ENCODE results near the gene PPP1R3D. TPM values are rescaled to one million over a fixed set of nuclear protein-coding genes. Genes with fewer than 3 reads are reported as not detected.

The PPP1R3D gene
- total RNA-seq, 1 experiment from 2014 or later = 3.1 TPM

DNA sequence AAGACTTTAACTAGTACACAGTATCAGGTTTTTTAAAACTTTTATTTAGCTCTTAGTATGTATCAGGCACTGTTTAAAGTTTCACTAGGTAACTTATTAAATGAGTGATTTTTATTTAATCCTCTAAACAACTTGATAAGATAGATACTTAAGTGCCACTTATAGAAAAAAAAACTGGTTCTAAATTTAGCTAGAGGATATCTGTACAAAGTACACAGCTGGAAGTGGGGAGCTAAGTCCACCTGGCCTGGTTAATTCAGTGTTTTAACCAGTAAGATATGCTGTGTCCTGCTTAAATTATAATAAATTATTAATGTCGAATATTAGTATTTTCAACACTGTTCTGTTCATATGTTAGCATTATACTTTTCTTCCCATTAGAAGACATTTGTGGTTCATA is 44.2 kb downstream of the PPP1R3D start:
- no peak overlapping the region for H4K5ac ChIP-seq (ENCODE audit: insufficient read length, low read depth, low read length)
- no peak for DNase-seq
- H3K79me2 ChIP-seq (ENCODE audit: insufficient read depth, low read length) = no peaks in the 10 kb centered on the region
- no CpG with 5 or more reads among the region's 1 CpG for WGBS (ENCODE audit: extremely low coverage, insufficient read length, low lambda C conversion rate)
- H2BK12ac ChIP-seq (ENCODE audit: insufficient read length, low read depth, low read length) = no peak overlapping the region
- no peak overlapping the region for H3K27ac ChIP-seq (ENCODE audit: insufficient read length, low read depth, low read length)
- no peaks in the 10 kb centered on the region for H3K4me1 ChIP-seq (ENCODE audit: insufficient read depth, low read length)
- H2BK15ac ChIP-seq (ENCODE audit: low read depth, low read length) = no peak overlapping the region
- no peak overlapping the region for H2AK5ac ChIP-seq (ENCODE audit: insufficient read length, low read length)
- no peak overlapping the region for H3T11ph ChIP-seq (ENCODE audit: low read length)
- H3K9me3 ChIP-seq (ENCODE audit: control insufficient read depth, low read depth, low read length) = no peaks in the 10 kb centered on the region
- TF ChIP-seq CTCF (conservative IDR thresholded peaks at IDR 0.05) = no peak
- H3K27me3 Mint-ChIP-seq (ENCODE audit: low read depth) = peaks cover 22% of the 10 kb centered on the region
- peaks cover 0 to 3% of the 10 kb centered on the region in 2 experiments; a peak in 1 of 5 replicates for H3K9me3 Mint-ChIP-seq
- H4K20me1 ChIP-seq (ENCODE audit: control insufficient read depth, insufficient read depth, insufficient read length) = no peaks in the 10 kb centered on the region
- H3K23me2 ChIP-seq (ENCODE audit: insufficient read length, low read depth, low read length, poor library complexity, severe bottlenecking) = no peaks in the 10 kb centered on the region
- H3K27ac Mint-ChIP-seq = no peak overlapping the region
- H3K18ac ChIP-seq (ENCODE audit: insufficient read length, low read depth, low read length) = no peak overlapping the region
- no peak overlapping the region for H2BK120ac ChIP-seq (ENCODE audit: low read depth, low read length, poor library complexity, severe bottlenecking)
- H3K9ac ChIP-seq (ENCODE audit: extremely low read depth, insufficient read length, low read length) = no peak overlapping the region
- no peak overlapping the region for H2AFZ ChIP-seq (ENCODE audit: low read length)
- no peak overlapping the region for H4K91ac ChIP-seq (ENCODE audit: insufficient read length, low read depth, low read length)
- no peak overlapping the region for H3K4me2 ChIP-seq (ENCODE audit: insufficient read depth, insufficient read length, low read length)
- no peak overlapping the region for H4K8ac ChIP-seq (replicated peaks; ENCODE audit: insufficient read length, low read depth, low read length)
- no peak overlapping the region for H3K23ac ChIP-seq (ENCODE audit: insufficient read length, low read depth, low read length)
- H3K4me1 Mint-ChIP-seq = no peaks in the 10 kb centered on the region
- no peaks in the 10 kb centered on the region for H3K79me1 ChIP-seq (ENCODE audit: insufficient read depth, low read depth, low read length, poor library complexity, severe bottlenecking)
- no peak overlapping the region for H2BK20ac ChIP-seq (ENCODE audit: low read depth, low read length, poor library complexity, severe bottlenecking)
- no peak overlapping the region for H3K4ac ChIP-seq (ENCODE audit: low read depth, low read length)
- no peak overlapping the region for H3K56ac ChIP-seq (ENCODE audit: insufficient read length, low read depth, low read length)
- no peaks in the 10 kb centered on the region for H3K36me3 Mint-ChIP-seq (ENCODE audit: insufficient read depth in 1 of 3, low read depth in 3 of 3)
- H3K27me3 ChIP-seq (ENCODE audit: insufficient read depth, low read length) = no peaks in the 10 kb centered on the region
- H3K14ac ChIP-seq (ENCODE audit: insufficient read depth, low read length) = no peak overlapping the region
- no peak overlapping the region for H2BK5ac ChIP-seq (ENCODE audit: insufficient read length, low read length)
- no peak overlapping the region for H3K4me3 Mint-ChIP-seq

All from H9 (cell line).